ENCODE data around the gene PTPRD. TPM values are rescaled to one million over a fixed set of nuclear protein-coding genes. Genes with fewer than 3 reads are reported as not detected.

The PTPRD gene
- total and polyA plus RNA-seq, 2 donors (not counting 1 experiment from before 2014, with no cell fraction given) = 0.35 to 4.8 TPM

- no peaks in the 10 kb centered on the region for H3K79me2 ChIP-seq (ENCODE audit: control insufficient read depth, insufficient read depth, low read length)
- no peak overlapping the region for H3K4me2 ChIP-seq (ENCODE audit: extremely low read depth, insufficient read depth, low read length)
- DNase-seq (ENCODE audit: low read depth in 2 of 2) = no peak
- no peak overlapping the region for H3K27ac ChIP-seq (ENCODE audit: insufficient read depth, low read length)
- TF ChIP-seq, protein P1, sequence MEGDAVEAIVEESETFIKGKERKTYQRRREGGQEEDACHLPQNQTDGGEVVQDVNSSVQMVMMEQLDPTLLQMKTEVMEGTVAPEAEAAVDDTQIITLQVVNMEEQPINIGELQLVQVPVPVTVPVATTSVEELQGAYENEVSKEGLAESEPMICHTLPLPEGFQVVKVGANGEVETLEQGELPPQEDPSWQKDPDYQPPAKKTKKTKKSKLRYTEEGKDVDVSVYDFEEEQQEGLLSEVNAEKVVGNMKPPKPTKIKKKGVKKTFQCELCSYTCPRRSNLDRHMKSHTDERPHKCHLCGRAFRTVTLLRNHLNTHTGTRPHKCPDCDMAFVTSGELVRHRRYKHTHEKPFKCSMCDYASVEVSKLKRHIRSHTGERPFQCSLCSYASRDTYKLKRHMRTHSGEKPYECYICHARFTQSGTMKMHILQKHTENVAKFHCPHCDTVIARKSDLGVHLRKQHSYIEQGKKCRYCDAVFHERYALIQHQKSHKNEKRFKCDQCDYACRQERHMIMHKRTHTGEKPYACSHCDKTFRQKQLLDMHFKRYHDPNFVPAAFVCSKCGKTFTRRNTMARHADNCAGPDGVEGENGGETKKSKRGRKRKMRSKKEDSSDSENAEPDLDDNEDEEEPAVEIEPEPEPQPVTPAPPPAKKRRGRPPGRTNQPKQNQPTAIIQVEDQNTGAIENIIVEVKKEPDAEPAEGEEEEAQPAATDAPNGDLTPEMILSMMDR (conservative IDR thresholded peaks at IDR 0.05 in 1 of 2, IDR thresholded peaks at IDR 0.05 in 1 of 2; ENCODE audit: low read depth in 1 of 2, low read length in 2 of 2) = no peak
- TF ChIP-seq EZH2 (IDR thresholded peaks at IDR 0.05; ENCODE audit: low read length, missing control alignments) = no peak
- no peaks in the 10 kb centered on the region for H3K9me3 ChIP-seq (ENCODE audit: control insufficient read depth, insufficient read depth, low read depth, low read length)
- H3K27me3 ChIP-seq (ENCODE audit: control insufficient read depth, insufficient read depth, low read length) = no peaks in the 10 kb centered on the region
- H2AFZ ChIP-seq (ENCODE audit: low read length) = no peak overlapping the region
- no peak overlapping the region for H3K9ac ChIP-seq (ENCODE audit: insufficient read depth, low read length)
- H3K4me1 ChIP-seq (ENCODE audit: control insufficient read depth, extremely low read depth, insufficient read depth, low read length) = no peaks in the 10 kb centered on the region
- no peaks in the 10 kb centered on the region for H3K36me3 ChIP-seq (ENCODE audit: control insufficient read depth, insufficient read depth, low read length)
- H4K20me1 ChIP-seq (ENCODE audit: control insufficient read depth, extremely low read depth, insufficient read depth, low read length) = no peaks in the 10 kb centered on the region
- H3K4me3 ChIP-seq (replicated peaks in 1 of 4; ENCODE audit: control extremely low read depth in 1 of 4, insufficient read depth in 1 of 4, low read depth in 3 of 4, low read length in 4 of 4) = no peak overlapping the region
Measured at GRCh38 chr9:8668231-8668630, 1944.6 kb downstream of the PTPRD start.

- H4K20me1 ChIP-seq (ENCODE audit: control insufficient read depth, extremely low read depth, insufficient read depth, low read length) = no peaks in the 10 kb centered on the region
- DNase-seq (ENCODE audit: low read depth in 2 of 2) = no peak
- H3K79me2 ChIP-seq (ENCODE audit: control insufficient read depth, insufficient read depth, low read length) = no peaks in the 10 kb centered on the region
- H3K27me3 ChIP-seq (ENCODE audit: control insufficient read depth, insufficient read depth, low read length) = no peaks in the 10 kb centered on the region
- H3K9ac ChIP-seq (ENCODE audit: insufficient read depth, low read length) = no peak overlapping the region
- no peak overlapping the region for H3K27ac ChIP-seq (ENCODE audit: insufficient read depth, low read length)
- H2AFZ ChIP-seq (ENCODE audit: low read length) = no peak overlapping the region
- TF ChIP-seq EZH2 (IDR thresholded peaks at IDR 0.05; ENCODE audit: low read length, missing control alignments) = no peak
- TF ChIP-seq, protein P1 (conservative IDR thresholded peaks at IDR 0.05 in 1 of 2, IDR thresholded peaks at IDR 0.05 in 1 of 2; ENCODE audit: low read depth in 1 of 2, low read length in 2 of 2) = no peak
- no peaks in the 10 kb centered on the region for H3K36me3 ChIP-seq (ENCODE audit: control insufficient read depth, insufficient read depth, low read length)
- no peaks in the 10 kb centered on the region for H3K4me1 ChIP-seq (ENCODE audit: control insufficient read depth, extremely low read depth, insufficient read depth, low read length)
- H3K4me2 ChIP-seq (ENCODE audit: extremely low read depth, insufficient read depth, low read length) = no peak overlapping the region
- H3K4me3 ChIP-seq (replicated peaks in 1 of 4; ENCODE audit: control extremely low read depth in 1 of 4, insufficient read depth in 1 of 4, low read depth in 3 of 4, low read length in 4 of 4) = no peak overlapping the region
- no peaks in the 10 kb centered on the region for H3K9me3 ChIP-seq (ENCODE audit: control insufficient read depth, insufficient read depth, low read depth, low read length)
Measured at GRCh38 chr9:8666060-8666459, 1946.7 kb downstream of the PTPRD start.

- peak; percentile 76 to 79 for DNase-seq (ENCODE audit: low read depth in 2 of 2)
Measured at GRCh38 chr9:8660383-8660782, 1952.4 kb downstream of the PTPRD start.

More at GRCh38 chr9:8660383-8660782, 1952.4 kb downstream of the PTPRD start:
- Histone ChIP-seq H3K4me3 (replicated peaks in 1 of 4; ENCODE audit: control extremely low read depth in 1 of 4, insufficient read depth in 1 of 4, low read depth in 3 of 4, low read length in 4 of 4) (no peak overlapping the region), H3K4me2 (ENCODE audit: extremely low read depth, insufficient read depth, low read length) (no peak overlapping the region), H3K79me2 (ENCODE audit: control insufficient read depth, insufficient read depth, low read length) (no peaks in the 10 kb centered on the region), H3K4me1 (ENCODE audit: control insufficient read depth, extremely low read depth, insufficient read depth, low read length) (no peaks in the 10 kb centered on the region), H4K20me1 (ENCODE audit: control insufficient read depth, extremely low read depth, insufficient read depth, low read length) (no peaks in the 10 kb centered on the region), H3K36me3 (ENCODE audit: control insufficient read depth, insufficient read depth, low read length) (no peaks in the 10 kb centered on the region), H3K27ac (ENCODE audit: insufficient read depth, low read length) (no peak overlapping the region), H3K9me3 (ENCODE audit: control insufficient read depth, insufficient read depth, low read depth, low read length) (no peaks in the 10 kb centered on the region), H3K9ac (ENCODE audit: insufficient read depth, low read length) (no peak overlapping the region), H2AFZ (ENCODE audit: low read length) (no peak overlapping the region), H3K27me3 (ENCODE audit: control insufficient read depth, insufficient read depth, low read length) (no peaks in the 10 kb centered on the region)
- TF ChIP-seq EZH2 (IDR thresholded peaks at IDR 0.05; ENCODE audit: low read length, missing control alignments) = no peak

Data from fibroblast of lung (primary cell).